A673 (cell line): ENCODE measurements around the gene ITGB3.

Experiments used
- CTCF ChIP-seq: fragments of 300-800, 200-600 bp; sonication (generic); conservative IDR thresholded peaks from 2 replicates; pipeline ENCODE4 v1.5.1; 2017; ENCODE audit warnings: low read depth, mild to moderate bottlenecking, antibody characterized with exemption, low read length, moderate library complexity, mixed read lengths
- EZH2 ChIP-seq: fragments of 200-600 bp; sonication (generic); IDR thresholded peaks from 2 replicates; pipeline ENCODE4 v1.6.1; 2017; ENCODE audit warnings: borderline replicate concordance, low read depth, mild to moderate bottlenecking, mixed read lengths, antibody characterized with exemption, low read length; ENCODE audit not compliant: poor library complexity, severe bottlenecking

DNA sequence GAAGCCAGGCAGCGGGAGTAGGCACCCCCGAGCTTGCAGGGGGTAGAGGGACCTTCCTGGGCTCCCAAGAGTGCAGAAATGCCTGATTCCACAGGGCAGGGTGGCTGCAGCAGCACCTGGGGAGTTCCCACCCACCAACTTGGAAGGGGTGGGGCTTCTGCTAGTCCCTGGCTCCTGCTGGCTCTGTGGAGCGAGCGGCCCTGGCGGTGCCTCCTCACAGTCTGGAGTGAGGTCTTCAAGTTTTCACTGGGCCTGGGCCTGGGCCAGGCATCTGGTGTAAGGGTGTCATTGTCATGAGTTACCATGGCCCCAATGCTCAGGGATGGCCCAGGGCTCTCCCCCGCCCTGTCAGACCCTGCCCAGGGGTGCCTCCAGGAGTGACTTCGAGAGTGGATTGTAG is 15.8 kb upstream of the ITGB3 start:
- no peak for TF ChIP-seq CTCF
- TF ChIP-seq EZH2: no peak
